Lung (tissue), 12 donors: ENCODE results near the gene DCLK2. TPM values are rescaled to one million over a fixed set of nuclear protein-coding genes. Genes with fewer than 3 reads are reported as not detected.

Source experiments
- ATAC-seq: fragments of 200-7000 bp; cut with Tn5 transposase; one replicate; pipeline ENCODE4 v1.9.1; 2020; ENCODE audit warnings: moderate number of reproducible peaks; ENCODE audit not compliant: insufficient read depth, low FRiP score
- DNase-seq, 3 donors: peaks; one replicate each; pipeline ENCODE4 v3.0.0-alpha.2; 2013 to 2017
- H3K27ac ChIP-seq, 2 donors: one replicate each; pipeline ENCODE4 v1.5.1; 2013; ENCODE audit warnings: mild to moderate bottlenecking in 2 of 2, moderate library complexity in 2 of 2, control low read depth in 1 of 2, inconsistent platforms in 1 of 2, low read depth in 1 of 2, low read length in 1 of 2
- H3K27me3 ChIP-seq, 3 donors: one replicate each; pipeline ENCODE4 v1.5.1; 2013; ENCODE audit warnings: low read length in 2 of 3; ENCODE audit not compliant: control insufficient read depth in 3 of 3, insufficient read depth in 3 of 3
- H3K36me3 ChIP-seq, 4 donors: one replicate each; pipeline ENCODE4 v1.5.1; 2013; ENCODE audit warnings: low read length in 4 of 4, mild to moderate bottlenecking in 1 of 4, moderate library complexity in 1 of 4; ENCODE audit not compliant: control insufficient read depth in 4 of 4, insufficient read depth in 4 of 4
- H3K4me1 ChIP-seq, 5 donors: one replicate each; pipeline ENCODE4 v1.5.1; 2013; ENCODE audit warnings: low read length in 5 of 5, mild to moderate bottlenecking in 2 of 5, moderate library complexity in 1 of 5; ENCODE audit not compliant: control insufficient read depth in 5 of 5, insufficient read depth in 5 of 5
- H3K4me3 ChIP-seq: one replicate; pipeline ENCODE4 v1.5.1; 2013; ENCODE audit warnings: mild to moderate bottlenecking, control low read depth, moderate library complexity
- H3K9ac ChIP-seq, 2 donors: one replicate each; pipeline ENCODE4 v1.5.1; 2013; ENCODE audit warnings: low read length in 2 of 2, control low read depth in 1 of 2; ENCODE audit not compliant: insufficient read depth in 1 of 2
- H3K9me3 ChIP-seq, 4 donors: one replicate each; pipeline ENCODE4 v1.5.1; 2013; ENCODE audit warnings: low read length in 3 of 4, mild to moderate bottlenecking in 1 of 4, moderate library complexity in 1 of 4; ENCODE audit not compliant: control insufficient read depth in 4 of 4, insufficient read depth in 3 of 4
- CTCF ChIP-seq: IDR thresholded peaks from 2 replicates; pipeline ENCODE4 v1.5.1; 2012; ENCODE audit warnings: mild to moderate bottlenecking; ENCODE audit errors: control extremely low read depth, extremely low read depth
- WGBS, 2 donors: extraction: QIAGEN DNeasy Blood & Tissue Kit; methylation state at CpG; one replicate each; pipeline ENCODE4 v1.1.7; 2013; 5-methylcytosine and 5-hydroxymethylcytosine counted together
- polyA plus RNA-seq, 2 donors: library from polyadenylated mRNA; stranded (reverse); fragments of 200-250 nt; gene quantifications; one replicate each; pipeline ENCODE4 v1.2.1, GENCODE V29; 2013
- total RNA-seq, 2 donors: library from RNA; depleted of rRNA in 1 of 2; stranded (reverse); fragments of >200 nt in 1 of 2; gene quantifications; one replicate each; pipeline ENCODE4 v1.2.1, GENCODE V29; 2014 to 2021
- donor health status: control.
- donor health status: control.
- donor health status: Bipolar disorder and iron deficiency.
- donor health status: healthy.
- donor health status: DM: yes; HTN: yes; CAD: no.

DCLK2 gene
- total and polyA plus RNA-seq, 4 donors: 1.4 to 11.8 (median 2.7) TPM

GRCh38 chr4:150299816-150300215 is 221.6 kb downstream of the DCLK2 start:
- TF ChIP-seq CTCF: no peak
- no peak overlapping the region for H3K27ac ChIP-seq
- no peaks in the 10 kb centered on the region for H3K36me3 ChIP-seq
- no peaks in the 10 kb centered on the region for H3K4me1 ChIP-seq
- no peaks in the 10 kb centered on the region for H3K9me3 ChIP-seq
- H3K9ac ChIP-seq: no peak overlapping the region
- WGBS, 2 donors: 92 to 95% methylated on average over 4 of the region's 4 CpGs
- no peaks in the 10 kb centered on the region for H3K27me3 ChIP-seq
- H3K4me3 ChIP-seq: no peak overlapping the region
- no peak for ATAC-seq
- no peak for DNase-seq

GRCh38 chr4:150302553-150302952 is 224.3 kb downstream of the DCLK2 start:
- Histone ChIP-seq H3K27ac (no peak overlapping the region), H3K36me3 (no peaks in the 10 kb centered on the region), H3K4me3 (no peak overlapping the region), H3K9me3 (no peaks in the 10 kb centered on the region), H3K27me3 (no peaks in the 10 kb centered on the region), H3K4me1 (peaks cover 0 to 2% (median 0%) of the 10 kb centered on the region in 5 donors), H3K9ac (no peak overlapping the region)
- DNase-seq (no peak), ATAC-seq (no peak)
- TF ChIP-seq CTCF: no peak
- WGBS, 2 donors: 38 to 57% methylated on average over 4 of the region's 4 CpGs

DNA sequence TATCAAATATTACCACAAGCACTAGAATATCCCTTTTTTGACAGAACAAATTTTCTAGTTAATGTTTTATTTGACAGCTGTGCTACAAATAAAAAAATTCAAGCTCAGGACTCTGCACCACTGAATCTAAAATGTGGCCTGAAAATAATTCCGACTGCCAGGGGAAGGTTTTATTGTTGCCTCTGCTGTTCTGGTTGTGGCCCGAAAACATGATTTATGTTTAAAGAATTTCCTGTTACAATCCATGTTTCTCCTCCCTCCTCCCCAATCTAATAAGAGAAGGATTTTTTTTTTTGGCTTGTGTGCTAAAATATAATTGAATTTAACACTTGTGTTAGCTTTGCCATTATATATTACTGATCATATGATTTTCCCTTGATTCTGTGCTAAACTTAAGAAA is 227.8 kb downstream of the DCLK2 start:
- H3K27ac ChIP-seq: no peak overlapping the region
- 43 to 50% methylated on average over 2 of the region's 2 CpGs for WGBS, 2 donors
- no peak for ATAC-seq
- H3K4me1 ChIP-seq: peaks cover 0 to 2% (median 0%) of the 10 kb centered on the region in 5 donors
- no peak for DNase-seq
- TF ChIP-seq CTCF: no peak
- H3K9ac ChIP-seq: no peak overlapping the region
- H3K4me3 ChIP-seq: no peak overlapping the region
- H3K36me3 ChIP-seq: no peaks in the 10 kb centered on the region
- no peaks in the 10 kb centered on the region for H3K27me3 ChIP-seq
- no peaks in the 10 kb centered on the region for H3K9me3 ChIP-seq

- ATAC-seq (no peak), DNase-seq (no peak)
- Histone ChIP-seq H3K36me3 (no peaks in the 10 kb centered on the region), H3K4me3 (no peak overlapping the region), H3K9ac (no peak overlapping the region), H3K27me3 (no peaks in the 10 kb centered on the region), H3K27ac (no peak overlapping the region), H3K4me1 (peaks cover 0 to 2% (median 0%) of the 10 kb centered on the region in 5 donors), H3K9me3 (no peaks in the 10 kb centered on the region)
- WGBS, 2 donors: 93 to 97% methylated on average over 1 of the region's 1 CpG
- no peak for TF ChIP-seq CTCF
These were observed 228.5 kb downstream of the DCLK2 start for GRCh38 chr4:150306719-150307118.
